ENCODE measurements around the gene EXOG.

The EXOG gene

GRCh38 chr3:38496131-38496910 is at the start of gene EXOG:
Gene EXOG (plus strand): TSS chr3:38496340. CDS start chr3:38496368, 28 bp downstream.
- DNase-seq, result peak; percentile 53 to 98 (median 90)

- DNase-seq, result no peak
Measured at GRCh38 chr3:38446812-38447211, 49.3 kb upstream of the EXOG start.

GRCh38 chr3:38450853-38451252 is 45.3 kb upstream of the EXOG start:
- DNase-seq, result no peak

GRCh38 chr3:38453075-38453912 is 42.8 kb upstream of the EXOG start, which contains the start of gene ACVR2B:
Gene ACVR2B (plus strand): TSS chr3:38453890. CDS start chr3:38454323, 433 bp downstream.
- DNase-seq, result peak in 13 of 14 donors; percentile 40 to 90 (median 80)

GRCh38 chr3:38453913-38454177 is 42.3 kb upstream of the EXOG start:
- peak in 1 of 14 donors; percentile 47 for DNase-seq

- peak in 7 of 14 donors; percentile 24 to 66 (median 55) for DNase-seq
Measured at GRCh38 chr3:38454178-38454883, 41.8 kb upstream of the EXOG start.

GRCh38 chr3:38454884-38455638 is 41.1 kb upstream of the EXOG start:
- DNase-seq, result peak in 9 of 14 donors; percentile 27 to 80 (median 49)

- peak in 3 of 14 donors; percentile 49 to 77 (median 57) for DNase-seq
Measured at GRCh38 chr3:38455639-38456430, 40.3 kb upstream of the EXOG start.

- no peak for DNase-seq
Measured at GRCh38 chr3:38457111-38458003, 38.8 kb upstream of the EXOG start.

GRCh38 chr3:38458796-38459498 is 37.2 kb upstream of the EXOG start:
- DNase-seq, result peak in 2 of 14 donors; percentile 22 to 50

- DNase-seq, result peak in 1 of 14 donors; percentile 50
Measured at GRCh38 chr3:38459499-38460048, 36.6 kb upstream of the EXOG start.

GRCh38 chr3:38460377-38461270 is 35.5 kb upstream of the EXOG start:
- DNase-seq, result peak in 1 of 14 donors; percentile 76

- DNase-seq, result no peak
Measured at GRCh38 chr3:38465588-38466154, 30.5 kb upstream of the EXOG start.

GRCh38 chr3:38468765-38469164 is 27.4 kb upstream of the EXOG start:
- peak in 2 of 14 donors; percentile 13 to 93 for DNase-seq

GRCh38 chr3:38469852-38470251 is 26.3 kb upstream of the EXOG start:
- DNase-seq, result no peak

GRCh38 chr3:38471260-38471857 is 24.8 kb upstream of the EXOG start:
- DNase-seq, result no peak

- DNase-seq, result no peak
Measured at GRCh38 chr3:38472342-38472741, 23.8 kb upstream of the EXOG start.

All from C1 segment of cervical spinal cord (tissue), 14 donors.